Stimulated activated CD4-positive, alpha-beta T cell treated with anti-CD3 and anti-CD28 coated beads, Interleukin-12 subunit alpha, Interleukin-12 subunit beta, amount 100 ng/mL, for 24 hours (primary cell): ENCODE measurements around the gene CSF2.

ENCODE experiments used
- DNase-seq, 2 experiments: peaks; one replicate each; pipeline ENCODE4 v3.0.0-alpha.2; 2020; ENCODE audit warnings: low read depth in 2 of 2

CSF2 gene

DNA sequence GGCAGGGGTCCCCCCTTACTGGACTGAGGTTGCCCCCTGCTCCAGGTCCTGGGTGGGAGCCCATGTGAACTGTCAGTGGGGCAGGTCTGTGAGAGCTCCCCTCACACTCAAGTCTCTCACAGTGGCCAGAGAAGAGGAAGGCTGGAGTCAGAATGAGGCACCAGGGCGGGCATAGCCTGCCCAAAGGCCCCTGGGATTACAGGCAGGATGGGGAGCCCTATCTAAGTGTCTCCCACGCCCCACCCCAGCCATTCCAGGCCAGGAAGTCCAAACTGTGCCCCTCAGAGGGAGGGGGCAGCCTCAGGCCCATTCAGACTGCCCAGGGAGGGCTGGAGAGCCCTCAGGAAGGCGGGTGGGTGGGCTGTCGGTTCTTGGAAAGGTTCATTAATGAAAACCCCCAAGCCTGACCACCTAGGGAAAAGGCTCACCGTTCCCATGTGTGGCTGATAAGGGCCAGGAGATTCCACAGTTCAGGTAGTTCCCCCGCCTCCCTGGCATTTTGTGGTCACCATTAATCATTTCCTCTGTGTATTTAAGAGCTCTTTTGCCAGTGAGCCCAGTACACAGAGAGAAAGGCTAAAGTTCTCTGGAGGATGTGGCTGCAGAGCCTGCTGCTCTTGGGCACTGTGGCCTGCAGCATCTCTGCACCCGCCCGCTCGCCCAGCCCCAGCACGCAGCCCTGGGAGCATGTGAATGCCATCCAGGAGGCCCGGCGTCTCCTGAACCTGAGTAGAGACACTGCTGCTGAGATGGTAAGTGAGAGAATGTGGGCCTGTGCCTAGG, at the start of gene CSF2:
TSS of gene CSF2 (plus strand) at position 559 of the 783 bp plus-strand sequence. CDS start at position 594, 35 bp downstream.
- DNase-seq, result no peak

GRCh38 chr5:132024117-132024435, 49.5 kb upstream of the CSF2 start:
- no peak for DNase-seq

- no peak for DNase-seq
Observed at GRCh38 chr5:132024789-132025402, 48.7 kb upstream of the CSF2 start.

DNA sequence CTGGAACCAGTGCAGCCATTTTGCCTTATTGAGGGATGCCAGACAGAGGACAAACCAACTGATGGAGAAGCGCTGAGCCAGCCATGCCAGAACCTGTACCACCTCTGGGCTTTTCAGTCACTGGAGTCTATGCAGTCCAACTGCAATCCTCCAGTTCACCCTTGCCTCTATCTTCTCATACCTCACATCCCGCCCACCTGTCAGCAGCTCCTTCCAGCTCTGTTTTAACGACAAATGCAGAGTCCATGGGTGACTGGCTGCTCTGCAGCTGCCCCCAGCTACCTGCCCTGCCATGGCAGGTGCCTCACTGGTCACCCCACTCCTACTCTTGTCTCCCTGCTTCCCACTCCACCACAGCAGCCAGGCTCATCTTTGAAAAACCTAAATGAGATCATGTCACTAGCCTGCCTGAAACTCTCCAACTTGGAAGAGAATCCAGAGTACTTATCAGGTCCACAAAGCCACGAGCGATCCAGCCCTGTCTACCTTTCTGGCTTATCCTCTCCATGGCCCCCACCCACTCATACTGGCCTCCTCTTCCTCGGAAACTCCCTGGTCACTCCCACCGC, 48.1 kb upstream of the CSF2 start:
- DNase-seq, result no peak

GRCh38 chr5:132026516-132027008, 47.0 kb upstream of the CSF2 start:
- DNase-seq, result peak in 1 of 2 experiments; percentile 38

GRCh38 chr5:132027027-132027426, 46.6 kb upstream of the CSF2 start:
- DNase-seq, result no peak

DNA sequence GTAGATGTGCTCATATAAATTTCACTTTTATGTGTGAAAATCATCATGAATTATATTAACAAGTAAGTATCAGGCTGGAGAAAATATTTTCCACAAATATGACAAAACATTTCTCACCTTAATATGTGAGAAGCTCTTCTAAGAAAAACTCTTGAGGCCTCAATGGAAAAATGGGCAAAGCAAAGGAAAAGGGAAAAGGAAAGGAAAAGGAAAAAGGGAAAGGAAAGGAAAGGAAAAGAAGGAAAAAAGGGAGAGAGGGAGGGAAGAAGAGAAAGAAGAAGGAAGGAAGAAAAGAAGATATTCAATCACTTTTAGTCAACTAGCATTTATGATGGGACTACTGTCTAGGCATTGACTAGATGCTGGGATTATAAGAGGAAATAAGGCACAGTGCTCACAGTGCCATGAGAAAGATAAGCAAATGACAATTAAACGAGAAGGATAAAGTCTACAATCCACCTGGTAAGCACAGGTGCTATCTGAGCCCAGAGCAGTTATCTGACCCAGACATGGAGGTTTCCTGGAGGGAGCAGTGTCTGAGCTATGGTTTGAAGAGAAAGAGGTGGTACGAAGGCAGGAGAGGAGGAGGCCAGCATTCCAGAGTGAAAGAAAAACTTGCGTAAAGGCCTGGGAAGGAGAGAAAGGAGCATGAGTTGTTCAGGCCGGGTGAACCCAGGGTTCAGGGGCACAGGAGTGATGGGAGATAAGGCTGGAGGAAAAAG, 43.8 kb upstream of the CSF2 start:
- no peak for DNase-seq

DNA sequence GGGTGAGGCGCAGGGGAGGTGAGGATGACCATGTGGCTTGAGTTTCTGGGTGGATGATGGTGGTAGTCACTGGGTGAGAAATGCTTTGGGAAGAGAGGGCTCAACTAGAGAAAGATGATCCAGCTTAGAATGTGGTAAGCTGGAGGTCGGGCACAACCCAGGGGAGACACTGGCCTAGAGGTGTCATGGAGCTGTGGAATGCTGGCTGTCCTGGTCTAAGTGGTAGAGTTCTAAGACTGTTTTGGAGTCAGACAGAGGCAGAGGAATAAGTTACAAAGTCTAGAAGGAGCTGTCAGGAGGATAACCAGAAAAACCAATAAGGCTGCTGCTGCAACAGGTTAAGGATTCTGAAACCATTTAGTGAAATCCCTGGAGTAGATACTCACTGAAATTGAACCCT, 43.0 kb upstream of the CSF2 start:
- no peak for DNase-seq

GRCh38 chr5:132032196-132032595, 41.4 kb upstream of the CSF2 start:
- DNase-seq, result no peak

DNA sequence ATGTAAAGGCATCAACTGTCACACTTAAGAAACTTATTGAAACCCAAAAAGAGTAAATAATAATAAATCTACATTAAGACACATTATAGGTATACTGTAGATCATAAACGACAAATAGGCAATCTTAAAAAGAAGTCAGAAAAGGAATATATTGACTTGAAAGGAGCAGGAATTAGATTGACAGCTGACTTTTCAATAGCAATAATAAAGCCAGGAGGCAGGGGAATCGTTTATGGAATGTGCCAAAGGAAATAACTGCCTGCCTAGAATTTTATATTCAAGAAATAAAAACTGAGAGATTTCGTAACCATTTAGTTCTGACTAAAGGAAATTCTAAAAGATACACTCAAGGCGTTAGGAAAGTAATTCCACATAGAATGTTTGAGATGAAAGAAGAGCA, 40.5 kb upstream of the CSF2 start:
- no peak for DNase-seq

DNA sequence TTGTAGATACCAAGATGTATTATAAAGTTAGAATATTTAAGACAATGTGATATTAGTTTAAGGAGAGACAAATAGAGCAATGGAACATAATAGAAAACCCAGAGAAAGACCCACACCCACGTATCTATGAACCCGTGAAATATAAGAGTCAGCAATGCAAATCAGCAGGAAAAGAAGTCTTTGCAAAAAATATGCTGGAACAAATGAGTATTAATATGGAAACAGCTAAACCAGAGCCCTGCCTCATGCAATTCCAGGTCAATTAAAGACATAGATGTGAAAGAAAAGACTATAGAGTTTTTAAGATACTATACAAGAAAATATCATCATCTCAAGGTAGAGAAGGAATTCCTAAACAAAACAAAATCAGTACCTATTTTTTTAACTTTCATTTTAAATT, 36.2 kb upstream of the CSF2 start:
- no peak for DNase-seq

- no peak for DNase-seq
Observed at GRCh38 chr5:132044207-132044606, 29.4 kb upstream of the CSF2 start.

- DNase-seq, result no peak
Observed at GRCh38 chr5:132046880-132047299, 26.7 kb upstream of the CSF2 start.

GRCh38 chr5:132049093-132049492, 24.5 kb upstream of the CSF2 start:
- DNase-seq, result no peak

- no peak for DNase-seq
Observed at GRCh38 chr5:132049559-132049958, 24.0 kb upstream of the CSF2 start.

DNA sequence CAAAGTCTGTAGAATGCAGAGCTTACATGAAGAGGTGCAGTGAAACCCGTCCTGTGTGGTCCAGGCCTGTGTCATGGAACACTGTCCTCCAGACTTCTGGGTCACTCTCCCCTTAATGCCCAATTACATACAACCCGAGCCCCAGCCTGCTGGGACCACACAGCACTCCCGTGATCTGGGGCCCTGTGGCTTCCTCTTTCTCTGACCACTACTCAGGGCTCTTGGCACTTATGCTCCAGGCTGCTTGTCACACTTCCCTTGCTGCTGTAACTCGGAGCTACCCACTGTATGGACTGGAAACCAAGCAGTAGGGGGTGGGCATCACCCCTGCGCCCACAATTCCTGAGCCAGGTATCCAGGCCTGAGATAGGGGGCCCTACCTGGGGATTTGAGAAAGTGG, 23.5 kb upstream of the CSF2 start:
- DNase-seq, result no peak

DNA sequence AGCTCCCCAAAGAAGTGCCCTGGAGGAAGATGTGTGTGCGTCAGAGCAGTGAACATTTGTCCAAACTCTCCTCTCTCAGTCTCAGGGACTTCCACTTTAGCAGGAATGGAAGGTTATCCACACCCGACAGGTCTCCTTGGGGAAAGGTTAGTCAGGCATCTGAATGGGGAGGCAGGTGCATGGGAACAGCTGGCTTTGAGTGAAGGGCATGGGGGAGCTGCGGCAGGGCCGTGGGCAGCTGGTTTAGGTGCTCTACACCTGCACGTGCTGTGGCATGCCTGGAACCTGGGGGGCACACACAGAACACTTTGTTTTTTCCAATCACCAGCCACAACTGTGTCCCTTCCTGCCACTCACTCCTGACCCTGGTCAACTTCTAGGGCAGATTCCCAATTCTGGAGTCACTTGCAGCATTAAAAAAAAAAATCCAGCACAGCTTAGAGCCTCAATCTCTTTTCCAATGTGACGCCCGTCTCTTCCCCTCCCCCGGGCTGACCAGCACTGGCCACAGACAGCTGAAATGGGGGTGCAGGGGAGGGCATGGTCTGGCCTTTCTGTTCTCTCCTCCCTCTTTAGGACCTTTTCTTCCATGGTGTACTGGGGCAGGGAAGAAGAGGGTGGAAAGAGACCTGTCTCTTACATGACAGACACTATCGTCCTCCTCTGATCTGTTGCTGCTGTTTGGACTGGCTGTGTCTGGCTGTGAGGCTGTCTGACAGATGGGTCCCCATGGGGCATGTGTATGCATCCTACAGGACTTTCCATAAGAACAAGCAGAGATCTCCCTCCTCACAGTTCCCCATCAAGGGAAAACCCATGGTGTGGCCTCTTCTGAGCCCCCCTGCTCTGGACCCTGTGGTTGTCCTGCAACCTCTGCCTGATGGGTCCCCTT, 22.7 kb upstream of the CSF2 start:
- no peak for DNase-seq

- DNase-seq, result no peak
Observed at GRCh38 chr5:132052520-132052919, 21.1 kb upstream of the CSF2 start.

GRCh38 chr5:132053483-132053882, 20.1 kb upstream of the CSF2 start:
- DNase-seq, result no peak

DNA sequence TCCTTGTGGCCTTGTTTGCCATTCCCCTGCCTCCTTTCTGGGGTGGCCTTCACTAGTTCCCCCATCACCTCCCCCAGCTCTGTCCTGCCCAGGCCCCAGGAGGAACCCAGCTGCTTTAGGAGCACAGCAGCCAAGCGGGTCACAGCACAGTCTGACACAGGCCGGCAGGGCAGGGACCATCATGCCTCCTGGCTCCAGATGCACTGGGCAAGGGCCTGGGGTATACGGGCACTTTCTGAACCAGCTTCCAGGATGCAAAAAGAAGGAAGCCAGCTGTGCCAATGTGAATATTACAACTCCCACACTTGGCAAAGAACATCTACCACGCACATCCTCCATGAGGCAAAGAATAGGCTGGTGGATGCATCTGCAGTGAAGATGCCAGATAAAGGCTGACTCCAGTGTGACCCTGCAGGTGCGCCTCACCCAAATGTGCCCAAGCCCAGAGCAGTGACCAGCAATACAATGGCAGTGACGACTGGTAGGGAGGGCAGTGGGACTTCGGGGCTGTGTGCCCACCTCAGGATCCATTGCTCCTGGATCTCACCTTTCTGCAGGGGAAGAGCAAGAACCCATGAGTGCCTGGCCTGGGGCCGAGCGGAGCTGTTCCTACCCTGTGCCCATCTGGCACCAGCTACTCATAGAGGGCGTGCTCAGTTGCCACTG, 19.4 kb upstream of the CSF2 start:
- no peak for DNase-seq
